Measurements from ENCODE around the gene ZNF804B. TPM values are rescaled to one million over a fixed set of nuclear protein-coding genes. Genes with fewer than 3 reads are reported as not detected.

ZNF804B gene
- total and polyA plus RNA-seq, 4 donors = not detected

DNA sequence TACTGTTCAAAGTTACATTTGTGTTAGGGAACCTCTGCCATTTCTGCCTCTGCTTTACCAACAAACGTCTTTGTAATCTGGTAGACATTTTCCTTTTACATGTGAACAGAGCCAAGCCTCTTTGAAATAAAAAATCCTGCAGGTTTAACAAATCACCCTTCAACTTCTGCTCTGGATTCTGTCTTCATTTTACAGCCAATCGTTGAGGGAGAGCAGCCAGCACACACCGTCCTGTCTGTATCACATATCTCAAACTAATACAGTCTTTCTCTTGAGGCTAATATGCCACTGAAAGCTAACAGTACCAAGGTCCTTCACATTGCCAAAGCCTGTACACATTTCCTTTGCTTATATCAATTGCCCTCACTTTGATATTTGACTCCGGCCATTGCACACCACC lies 504.6 kb downstream of the ZNF804B start:
- no peak overlapping the region for H3K4me3 ChIP-seq (ENCODE audit: low read depth in 1 of 3, low read length in 3 of 3)
- WGBS = 47% methylated on average over 4 of the region's 4 CpGs
- no peak overlapping the region for H3K9ac ChIP-seq (ENCODE audit: low read depth in 1 of 2, low read length in 2 of 2)
- H3K4me1 ChIP-seq (ENCODE audit: control insufficient read depth in 4 of 4, insufficient read depth in 4 of 4, low read length in 3 of 4) = no peaks in the 10 kb centered on the region
- H3K9me3 ChIP-seq (ENCODE audit: control insufficient read depth in 4 of 4, low read length in 3 of 4) = no peaks in the 10 kb centered on the region
- no peak overlapping the region for H3K27ac ChIP-seq (ENCODE audit: low read depth in 1 of 2, low read length in 2 of 2)
- no peak for DNase-seq (ENCODE audit: low spot score)
- no peaks in the 10 kb centered on the region for H3K27me3 ChIP-seq (ENCODE audit: control insufficient read depth in 4 of 4, insufficient read depth in 4 of 4, low read length in 3 of 4)
- TF ChIP-seq, protein P1, sequence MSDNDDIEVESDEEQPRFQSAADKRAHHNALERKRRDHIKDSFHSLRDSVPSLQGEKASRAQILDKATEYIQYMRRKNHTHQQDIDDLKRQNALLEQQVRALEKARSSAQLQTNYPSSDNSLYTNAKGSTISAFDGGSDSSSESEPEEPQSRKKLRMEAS (IDR thresholded peaks at IDR 0.05) = no peak
- TF ChIP-seq FOXA2 (IDR thresholded peaks at IDR 0.05) = no peak
- no peak for TF ChIP-seq RAD21 (IDR thresholded peaks at IDR 0.05)
- no peak for TF ChIP-seq FOXA1 (IDR thresholded peaks at IDR 0.05)
- no peak for TF ChIP-seq YY1 (IDR thresholded peaks at IDR 0.05)
- no peak for TF ChIP-seq HNF4A (conservative IDR thresholded peaks at IDR 0.05)
- no peak for TF ChIP-seq SP1 (IDR thresholded peaks at IDR 0.05)
- TF ChIP-seq JUND (IDR thresholded peaks at IDR 0.05) = no peak
- no peak for TF ChIP-seq HNF4G (IDR thresholded peaks at IDR 0.05)
- no peak for TF ChIP-seq NR2F2 (IDR thresholded peaks at IDR 0.05)
- TF ChIP-seq, protein P2, sequence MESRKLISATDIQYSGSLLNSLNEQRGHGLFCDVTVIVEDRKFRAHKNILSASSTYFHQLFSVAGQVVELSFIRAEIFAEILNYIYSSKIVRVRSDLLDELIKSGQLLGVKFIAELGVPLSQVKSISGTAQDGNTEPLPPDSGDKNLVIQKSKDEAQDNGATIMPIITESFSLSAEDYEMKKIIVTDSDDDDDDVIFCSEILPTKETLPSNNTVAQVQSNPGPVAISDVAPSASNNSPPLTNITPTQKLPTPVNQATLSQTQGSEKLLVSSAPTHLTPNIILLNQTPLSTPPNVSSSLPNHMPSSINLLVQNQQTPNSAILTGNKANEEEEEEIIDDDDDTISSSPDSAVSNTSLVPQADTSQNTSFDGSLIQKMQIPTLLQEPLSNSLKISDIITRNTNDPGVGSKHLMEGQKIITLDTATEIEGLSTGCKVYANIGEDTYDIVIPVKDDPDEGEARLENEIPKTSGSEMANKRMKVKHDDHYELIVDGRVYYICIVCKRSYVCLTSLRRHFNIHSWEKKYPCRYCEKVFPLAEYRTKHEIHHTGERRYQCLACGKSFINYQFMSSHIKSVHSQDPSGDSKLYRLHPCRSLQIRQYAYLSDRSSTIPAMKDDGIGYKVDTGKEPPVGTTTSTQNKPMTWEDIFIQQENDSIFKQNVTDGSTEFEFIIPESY (IDR thresholded peaks at IDR 0.05) = no peak
- TF ChIP-seq, protein P3, sequence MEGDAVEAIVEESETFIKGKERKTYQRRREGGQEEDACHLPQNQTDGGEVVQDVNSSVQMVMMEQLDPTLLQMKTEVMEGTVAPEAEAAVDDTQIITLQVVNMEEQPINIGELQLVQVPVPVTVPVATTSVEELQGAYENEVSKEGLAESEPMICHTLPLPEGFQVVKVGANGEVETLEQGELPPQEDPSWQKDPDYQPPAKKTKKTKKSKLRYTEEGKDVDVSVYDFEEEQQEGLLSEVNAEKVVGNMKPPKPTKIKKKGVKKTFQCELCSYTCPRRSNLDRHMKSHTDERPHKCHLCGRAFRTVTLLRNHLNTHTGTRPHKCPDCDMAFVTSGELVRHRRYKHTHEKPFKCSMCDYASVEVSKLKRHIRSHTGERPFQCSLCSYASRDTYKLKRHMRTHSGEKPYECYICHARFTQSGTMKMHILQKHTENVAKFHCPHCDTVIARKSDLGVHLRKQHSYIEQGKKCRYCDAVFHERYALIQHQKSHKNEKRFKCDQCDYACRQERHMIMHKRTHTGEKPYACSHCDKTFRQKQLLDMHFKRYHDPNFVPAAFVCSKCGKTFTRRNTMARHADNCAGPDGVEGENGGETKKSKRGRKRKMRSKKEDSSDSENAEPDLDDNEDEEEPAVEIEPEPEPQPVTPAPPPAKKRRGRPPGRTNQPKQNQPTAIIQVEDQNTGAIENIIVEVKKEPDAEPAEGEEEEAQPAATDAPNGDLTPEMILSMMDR (IDR thresholded peaks at IDR 0.05; ENCODE audit: low read depth, low read length, missing input control) = no peak
- TF ChIP-seq GABPA (IDR thresholded peaks at IDR 0.05 in 1 of 2, conservative IDR thresholded peaks at IDR 0.05 in 1 of 2) = no peak
- no peak for TF ChIP-seq TAF1 (conservative IDR thresholded peaks at IDR 0.05)
- TF ChIP-seq, protein P4, sequence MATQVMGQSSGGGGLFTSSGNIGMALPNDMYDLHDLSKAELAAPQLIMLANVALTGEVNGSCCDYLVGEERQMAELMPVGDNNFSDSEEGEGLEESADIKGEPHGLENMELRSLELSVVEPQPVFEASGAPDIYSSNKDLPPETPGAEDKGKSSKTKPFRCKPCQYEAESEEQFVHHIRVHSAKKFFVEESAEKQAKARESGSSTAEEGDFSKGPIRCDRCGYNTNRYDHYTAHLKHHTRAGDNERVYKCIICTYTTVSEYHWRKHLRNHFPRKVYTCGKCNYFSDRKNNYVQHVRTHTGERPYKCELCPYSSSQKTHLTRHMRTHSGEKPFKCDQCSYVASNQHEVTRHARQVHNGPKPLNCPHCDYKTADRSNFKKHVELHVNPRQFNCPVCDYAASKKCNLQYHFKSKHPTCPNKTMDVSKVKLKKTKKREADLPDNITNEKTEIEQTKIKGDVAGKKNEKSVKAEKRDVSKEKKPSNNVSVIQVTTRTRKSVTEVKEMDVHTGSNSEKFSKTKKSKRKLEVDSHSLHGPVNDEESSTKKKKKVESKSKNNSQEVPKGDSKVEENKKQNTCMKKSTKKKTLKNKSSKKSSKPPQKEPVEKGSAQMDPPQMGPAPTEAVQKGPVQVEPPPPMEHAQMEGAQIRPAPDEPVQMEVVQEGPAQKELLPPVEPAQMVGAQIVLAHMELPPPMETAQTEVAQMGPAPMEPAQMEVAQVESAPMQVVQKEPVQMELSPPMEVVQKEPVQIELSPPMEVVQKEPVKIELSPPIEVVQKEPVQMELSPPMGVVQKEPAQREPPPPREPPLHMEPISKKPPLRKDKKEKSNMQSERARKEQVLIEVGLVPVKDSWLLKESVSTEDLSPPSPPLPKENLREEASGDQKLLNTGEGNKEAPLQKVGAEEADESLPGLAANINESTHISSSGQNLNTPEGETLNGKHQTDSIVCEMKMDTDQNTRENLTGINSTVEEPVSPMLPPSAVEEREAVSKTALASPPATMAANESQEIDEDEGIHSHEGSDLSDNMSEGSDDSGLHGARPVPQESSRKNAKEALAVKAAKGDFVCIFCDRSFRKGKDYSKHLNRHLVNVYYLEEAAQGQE (IDR thresholded peaks at IDR 0.05) = no peak
- TF ChIP-seq, protein P5, sequence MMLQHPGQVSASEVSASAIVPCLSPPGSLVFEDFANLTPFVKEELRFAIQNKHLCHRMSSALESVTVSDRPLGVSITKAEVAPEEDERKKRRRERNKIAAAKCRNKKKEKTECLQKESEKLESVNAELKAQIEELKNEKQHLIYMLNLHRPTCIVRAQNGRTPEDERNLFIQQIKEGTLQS (IDR thresholded peaks at IDR 0.05) = no peak
- TF ChIP-seq EGR1 (IDR thresholded peaks at IDR 0.05; ENCODE audit: low read depth in 2 of 2) = no peak
- TF ChIP-seq RXRA (IDR thresholded peaks at IDR 0.05) = no peak
- H3K36me3 ChIP-seq (ENCODE audit: control insufficient read depth in 4 of 4, insufficient read depth in 3 of 4, low read depth in 1 of 4, low read length in 3 of 4) = no peaks in the 10 kb centered on the region

Data from liver (tissue), 9 donors.